ENCODE data around the gene CRB1. TPM values are rescaled to one million over a fixed set of nuclear protein-coding genes. Genes with fewer than 3 reads are reported as not detected.

Gene CRB1
- total RNA-seq, 2 donors from 2014 or later: 0.17 TPM; not detected in 1

GRCh38 chr1:197439708-197440280 is 171.7 kb downstream of the CRB1 start:
- Histone ChIP-seq H3K27me3 (no peaks in the 10 kb centered on the region), H3K4me1 (no peaks in the 10 kb centered on the region), H3K27ac (no peak overlapping the region), H3K36me3 (no peaks in the 10 kb centered on the region), H3K4me3 (no peak overlapping the region), H3K9me3 (no peaks in the 10 kb centered on the region), H3K9ac (ENCODE audit: low read depth in 2 of 2, low read length in 2 of 2) (no peak overlapping the region)
- intact Hi-C loops (cut with DNase I): no loop called here
- no peak for DNase-seq
- no peak for TF ChIP-seq CTCF (IDR thresholded peaks at IDR 0.05)

- Histone ChIP-seq H3K27me3 (no peaks in the 10 kb centered on the region), H3K4me3 (no peak overlapping the region), H3K9me3 (no peaks in the 10 kb centered on the region), H3K36me3 (no peaks in the 10 kb centered on the region), H3K27ac (no peak overlapping the region), H3K4me1 (no peaks in the 10 kb centered on the region), H3K9ac (ENCODE audit: low read depth in 2 of 2, low read length in 2 of 2) (no peak overlapping the region)
- intact Hi-C loops (cut with DNase I): no loop called here
- no peak for DNase-seq
- TF ChIP-seq CTCF (IDR thresholded peaks at IDR 0.05): no peak
Observed at GRCh38 chr1:197440715-197441114, 172.7 kb downstream of the CRB1 start.

GRCh38 chr1:197441999-197442414 is 174.0 kb downstream of the CRB1 start:
- no peak overlapping the region for H3K27ac ChIP-seq
- intact Hi-C loops (cut with DNase I): no loop called here
- no peak for TF ChIP-seq CTCF (IDR thresholded peaks at IDR 0.05)
- no peaks in the 10 kb centered on the region for H3K36me3 ChIP-seq
- no peaks in the 10 kb centered on the region for H3K9me3 ChIP-seq
- no peaks in the 10 kb centered on the region for H3K27me3 ChIP-seq
- no peak overlapping the region for H3K4me3 ChIP-seq
- H3K9ac ChIP-seq (ENCODE audit: low read depth in 2 of 2, low read length in 2 of 2): no peak overlapping the region
- H3K4me1 ChIP-seq: no peaks in the 10 kb centered on the region
- no peak for DNase-seq

GRCh38 chr1:197444755-197445154 is 176.7 kb downstream of the CRB1 start:
- DNase-seq: no peak
- Histone ChIP-seq H3K36me3 (no peaks in the 10 kb centered on the region), H3K27me3 (no peaks in the 10 kb centered on the region), H3K9ac (ENCODE audit: low read depth in 2 of 2, low read length in 2 of 2) (no peak overlapping the region), H3K4me3 (no peak overlapping the region), H3K27ac (no peak overlapping the region), H3K9me3 (no peaks in the 10 kb centered on the region), H3K4me1 (no peaks in the 10 kb centered on the region)
- intact Hi-C loops (cut with DNase I): no loop called here
- no peak for TF ChIP-seq CTCF (IDR thresholded peaks at IDR 0.05)

- no peaks in the 10 kb centered on the region for H3K4me1 ChIP-seq
- TF ChIP-seq CTCF (IDR thresholded peaks at IDR 0.05): no peak
- DNase-seq: no peak
- H3K9me3 ChIP-seq: no peaks in the 10 kb centered on the region
- no peak overlapping the region for H3K9ac ChIP-seq (ENCODE audit: low read depth in 2 of 2, low read length in 2 of 2)
- H3K27ac ChIP-seq: no peak overlapping the region
- intact Hi-C loops (cut with DNase I): no loop called here
- H3K36me3 ChIP-seq: no peaks in the 10 kb centered on the region
- H3K27me3 ChIP-seq: no peaks in the 10 kb centered on the region
- no peak overlapping the region for H3K4me3 ChIP-seq
Observed at GRCh38 chr1:197448121-197448779, 180.2 kb downstream of the CRB1 start.
